Glomerular visceral epithelial cell (primary cell): ENCODE measurements around the gene SLC7A11.
A peak's percentile ranks its signal among the peaks of the same experiment; 100 is the strongest.
"Not testable (repeated sequence)": the region's sequence is repeated elsewhere in the genome, so short reads cannot be mapped to it uniquely, and the experiment has no call there.

ENCODE experiments used
- DNase-seq: peaks from one replicate; pipeline ENCODE4 v3.0.0-alpha.2; 2016; ENCODE audit errors: extremely low spot score

SLC7A11 gene

GRCh38 chr4:138243369-138243768 lies 1.2 kb upstream of the SLC7A11 start:
- DNase-seq: peak; percentile 66

DNA sequence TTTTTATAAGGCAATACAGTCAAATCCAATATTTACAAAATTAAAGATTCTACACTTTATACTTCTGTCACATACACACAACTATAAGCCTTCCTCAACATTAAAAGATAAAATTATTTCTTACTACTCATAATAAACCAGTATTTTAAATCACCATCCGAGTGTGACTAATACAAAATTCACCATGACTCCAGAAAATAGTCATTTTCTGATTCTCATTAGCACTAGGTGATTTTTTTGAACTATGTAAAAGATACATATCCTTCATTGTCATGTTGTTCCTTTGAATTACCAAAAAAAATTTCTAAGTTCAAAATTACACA lies 646 bp upstream of the SLC7A11 start:
- DNase-seq: no peak

DNA sequence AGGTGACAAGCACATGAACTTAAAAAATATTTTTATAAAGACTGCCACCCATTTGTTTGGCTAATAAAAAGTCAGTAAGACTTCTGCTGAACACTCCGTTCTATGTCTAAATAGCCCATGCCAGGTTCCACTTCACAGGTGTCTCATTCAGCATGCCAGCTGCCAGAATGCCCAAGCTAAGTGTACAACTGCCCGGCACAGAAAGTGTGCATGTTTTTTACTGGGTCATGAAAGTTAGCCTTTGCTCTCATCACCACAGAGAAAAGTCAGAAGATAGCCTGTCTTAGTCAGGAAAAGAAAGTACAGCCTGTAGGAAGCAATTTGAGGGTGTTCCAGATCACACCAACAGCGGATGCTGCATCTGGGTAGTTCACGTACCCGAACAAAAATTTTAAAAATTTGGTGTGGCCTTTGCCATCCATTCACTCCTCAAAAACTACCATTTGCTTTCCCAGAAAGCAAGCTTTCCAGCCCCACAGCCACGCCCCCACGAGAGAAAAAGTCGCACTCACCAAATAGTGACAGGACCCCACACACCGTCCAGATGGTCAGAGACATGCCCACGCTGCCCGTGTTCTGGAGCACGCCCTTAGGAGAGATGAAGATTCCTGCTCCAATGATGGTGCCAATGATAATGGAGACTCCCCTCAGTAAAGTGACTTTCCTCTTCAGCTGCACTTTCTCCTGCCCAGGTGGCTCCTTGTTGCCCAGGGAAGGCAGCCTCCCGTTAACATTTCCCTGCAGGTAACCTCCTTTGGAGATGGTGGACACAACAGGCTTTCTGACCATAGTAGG lies 671 bp downstream of the SLC7A11 start:
- peak; percentile 36 for DNase-seq

- no peak for DNase-seq
These were observed 2.7 kb downstream of the SLC7A11 start for GRCh38 chr4:138239491-138239890.

- DNase-seq: no peak
These were observed 3.4 kb downstream of the SLC7A11 start for GRCh38 chr4:138238521-138239292.

DNA sequence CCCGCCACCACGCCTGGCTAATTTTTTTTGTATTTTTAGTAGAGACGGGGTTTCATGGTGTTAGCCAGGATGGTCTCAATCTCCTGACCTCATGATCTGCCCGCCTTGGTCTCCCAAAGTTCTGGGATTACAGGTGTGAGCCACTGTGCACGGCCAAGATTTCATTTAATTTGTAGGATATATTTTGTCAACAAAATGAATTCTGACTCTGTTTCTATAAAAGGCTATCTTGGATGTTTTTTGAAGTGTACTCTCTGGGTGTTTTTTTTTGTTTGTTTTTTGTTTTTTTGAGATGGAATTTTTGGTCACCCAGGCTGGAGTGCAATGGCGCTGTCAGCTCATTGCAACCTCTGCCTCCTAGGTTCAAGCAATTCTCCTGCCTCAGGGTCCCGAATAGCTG lies 5.0 kb downstream of the SLC7A11 start:
- not testable (repeated sequence) for DNase-seq

- no peak for DNase-seq
These were observed 6.1 kb downstream of the SLC7A11 start for GRCh38 chr4:138236037-138236436.

DNA sequence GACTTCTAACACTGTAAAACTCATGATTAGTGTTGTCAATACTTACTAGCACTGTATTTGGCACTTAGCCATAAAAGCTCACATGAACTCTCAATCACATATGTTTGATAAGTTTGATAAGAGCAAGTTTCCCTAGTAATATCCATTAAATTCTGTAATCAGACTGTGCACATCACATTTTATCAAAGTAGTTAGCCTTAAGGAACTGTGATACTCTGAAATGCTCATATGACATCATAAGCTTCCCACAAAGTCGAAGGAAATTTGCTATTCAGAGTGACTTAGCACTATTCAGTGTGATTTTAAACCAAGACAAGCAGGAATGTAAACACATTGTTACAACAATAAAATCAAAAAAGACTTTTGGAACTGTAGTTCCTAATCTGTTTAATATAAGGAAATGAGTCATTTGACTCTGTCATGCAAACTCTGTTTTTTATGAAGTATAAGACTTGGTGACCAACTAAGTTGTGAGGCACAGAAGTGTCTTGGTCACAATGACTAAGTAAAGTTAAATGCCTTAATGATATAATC lies 6.7 kb downstream of the SLC7A11 start:
- peak; percentile 22 for DNase-seq

- DNase-seq: no peak
These were observed 7.9 kb downstream of the SLC7A11 start for GRCh38 chr4:138234248-138234647.

DNA sequence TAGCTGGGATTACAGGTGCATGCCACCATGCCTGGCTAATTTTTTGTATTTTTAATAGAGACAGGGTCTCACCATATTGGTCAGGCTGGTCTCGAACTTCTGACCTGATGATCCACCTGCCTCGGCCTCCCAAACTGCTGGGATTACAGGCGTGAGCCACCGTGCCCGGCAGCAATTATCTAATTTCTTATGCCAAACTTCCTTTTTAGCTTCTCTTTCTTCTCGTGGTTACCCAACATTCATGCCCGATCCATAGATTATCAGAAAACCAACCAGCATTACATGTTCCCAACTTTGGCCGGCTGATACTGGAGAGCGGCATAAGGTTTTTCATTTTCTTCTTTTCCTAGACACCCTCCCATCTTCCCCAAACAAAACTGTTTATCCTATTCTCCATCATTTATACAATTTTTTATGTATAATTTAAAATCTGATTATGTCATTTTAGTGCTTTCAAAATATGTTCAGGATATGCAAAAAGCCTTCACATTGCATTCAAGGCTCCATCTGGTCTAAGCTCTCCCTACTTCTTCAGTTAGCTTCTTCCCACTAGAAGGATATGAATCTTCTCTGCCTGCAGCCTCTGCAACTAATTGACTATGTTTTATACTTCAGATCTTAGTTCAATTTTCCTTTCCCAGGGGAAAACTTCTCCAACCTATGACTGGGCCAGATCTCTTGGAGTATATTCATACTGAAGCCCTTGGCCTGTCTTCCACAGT lies 8.7 kb downstream of the SLC7A11 start:
- no peak for DNase-seq

- no peak for DNase-seq
These were observed 9.8 kb downstream of the SLC7A11 start for GRCh38 chr4:138232364-138232763.

DNA sequence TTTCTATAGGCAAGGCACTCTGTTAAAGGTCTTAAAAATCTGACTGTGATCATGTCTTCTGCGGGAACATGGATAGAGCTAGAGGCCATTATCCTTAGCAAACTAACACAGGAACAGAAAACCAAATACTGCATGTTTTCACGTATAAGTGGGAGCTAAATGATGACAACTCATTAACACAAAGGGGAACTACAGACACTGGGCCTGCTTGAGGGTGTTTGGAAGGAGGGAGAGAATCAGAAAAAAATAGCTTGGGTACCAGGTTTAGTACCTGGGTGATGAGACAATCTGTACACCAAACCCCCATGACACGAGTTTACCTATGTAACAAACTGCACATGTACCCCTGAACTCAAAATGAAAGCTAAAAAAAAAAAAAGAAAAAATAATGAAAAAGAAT lies 12.1 kb downstream of the SLC7A11 start:
- no peak for DNase-seq

DNA sequence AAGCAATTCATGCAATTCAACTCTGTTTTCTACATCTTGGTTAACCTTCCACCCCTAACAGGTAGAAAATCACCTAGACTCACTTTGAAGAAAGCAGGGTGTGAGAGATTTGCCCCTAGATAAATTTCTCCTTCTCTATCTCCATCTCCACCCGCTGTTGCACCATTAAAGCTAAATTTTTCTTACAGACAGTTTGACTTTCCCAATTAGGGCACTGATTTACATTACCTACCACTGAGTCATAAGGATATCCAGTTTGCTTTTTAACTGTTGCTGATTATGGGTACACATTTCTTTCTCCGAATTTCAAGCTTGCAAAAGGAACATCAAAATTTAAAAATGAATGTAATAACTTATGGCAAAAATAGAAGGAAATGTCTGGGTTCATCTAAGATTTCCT lies 13.0 kb downstream of the SLC7A11 start:
- no peak for DNase-seq

DNA sequence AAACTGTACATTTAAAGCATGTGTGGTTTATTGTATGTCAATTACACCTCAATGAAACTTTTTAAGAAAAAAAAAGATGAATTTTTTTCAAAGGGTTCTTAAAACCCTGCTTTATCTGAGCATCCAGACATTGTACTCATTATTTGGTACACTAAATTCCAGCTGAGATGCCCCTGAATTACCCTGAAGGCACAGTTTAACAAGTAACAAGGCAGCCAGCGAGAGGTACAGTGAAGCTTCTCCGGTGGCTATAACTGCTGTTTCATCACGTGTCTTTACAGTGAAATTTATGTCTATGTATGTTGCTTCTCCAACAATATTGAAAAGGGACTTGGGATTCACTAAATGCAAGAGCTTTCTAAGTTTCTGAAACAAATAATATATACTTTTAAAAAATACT lies 15.8 kb downstream of the SLC7A11 start:
- DNase-seq: no peak

GRCh38 chr4:138225477-138225876 lies 16.7 kb downstream of the SLC7A11 start:
- no peak for DNase-seq

- DNase-seq: no peak
These were observed 17.5 kb downstream of the SLC7A11 start for GRCh38 chr4:138224614-138225013.

GRCh38 chr4:138223231-138223910 lies 18.8 kb downstream of the SLC7A11 start:
- no peak for DNase-seq

GRCh38 chr4:138222046-138222445 lies 20.1 kb downstream of the SLC7A11 start:
- no peak for DNase-seq

DNA sequence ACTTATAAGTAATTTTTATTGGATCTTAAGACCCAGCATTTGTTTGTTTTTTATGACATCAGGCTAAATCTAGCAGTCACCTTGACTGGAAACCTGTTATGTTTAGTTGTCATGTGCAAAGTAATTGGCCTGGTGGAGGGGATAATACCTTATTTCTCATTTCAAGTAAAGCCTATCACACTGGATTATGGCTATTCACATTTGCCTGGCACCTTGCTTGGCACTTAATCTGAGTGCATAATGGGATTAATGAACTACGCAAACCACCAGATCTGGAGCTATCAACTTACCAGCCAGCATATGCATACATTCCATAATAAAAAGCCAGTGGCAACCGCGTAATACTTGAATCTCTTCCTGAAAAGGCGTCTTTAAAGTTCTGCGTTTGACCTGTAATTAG lies 23.2 kb downstream of the SLC7A11 start:
- DNase-seq: no peak

- DNase-seq: no peak
These were observed 24.6 kb downstream of the SLC7A11 start for GRCh38 chr4:138217567-138217966.

GRCh38 chr4:138216272-138216867 lies 25.8 kb downstream of the SLC7A11 start:
- no peak for DNase-seq
